ENCODE results near the gene HECW1. TPM values are rescaled to one million over a fixed set of nuclear protein-coding genes. Genes with fewer than 3 reads are reported as not detected.

The HECW1 gene
- total RNA-seq, 2 donors from 2014 or later = 0.04 TPM; not detected in 1

DNA sequence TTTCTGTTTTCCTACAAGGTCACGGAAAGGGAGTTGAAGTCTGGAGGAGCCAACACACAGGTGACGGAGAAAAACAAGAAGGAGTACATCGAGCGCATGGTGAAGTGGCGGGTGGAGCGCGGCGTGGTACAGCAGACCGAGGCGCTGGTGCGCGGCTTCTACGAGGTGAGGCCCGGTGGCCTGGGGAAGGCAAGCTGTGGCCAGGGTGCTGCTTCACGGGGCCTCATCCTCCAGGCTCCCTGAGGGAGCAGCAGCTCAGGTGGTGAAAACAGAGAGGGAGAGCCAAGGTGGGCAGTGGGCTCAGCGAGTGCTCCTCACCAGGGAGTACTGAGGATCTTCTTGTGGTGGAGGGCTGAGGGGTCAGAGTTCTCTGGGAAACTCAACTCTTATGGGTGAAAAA, 438.0 kb downstream of the HECW1 start:
- Histone ChIP-seq H3K4me1 (no peaks in the 10 kb centered on the region), H3K27me3 (no peaks in the 10 kb centered on the region), H3K4me3 (no peak overlapping the region), H3K27ac (no peak overlapping the region), H3K9me3 (no peaks in the 10 kb centered on the region), H3K36me3 (no peaks in the 10 kb centered on the region)
- DNase-seq (ENCODE audit: low spot score) = no peak
- TF ChIP-seq, protein P1, sequence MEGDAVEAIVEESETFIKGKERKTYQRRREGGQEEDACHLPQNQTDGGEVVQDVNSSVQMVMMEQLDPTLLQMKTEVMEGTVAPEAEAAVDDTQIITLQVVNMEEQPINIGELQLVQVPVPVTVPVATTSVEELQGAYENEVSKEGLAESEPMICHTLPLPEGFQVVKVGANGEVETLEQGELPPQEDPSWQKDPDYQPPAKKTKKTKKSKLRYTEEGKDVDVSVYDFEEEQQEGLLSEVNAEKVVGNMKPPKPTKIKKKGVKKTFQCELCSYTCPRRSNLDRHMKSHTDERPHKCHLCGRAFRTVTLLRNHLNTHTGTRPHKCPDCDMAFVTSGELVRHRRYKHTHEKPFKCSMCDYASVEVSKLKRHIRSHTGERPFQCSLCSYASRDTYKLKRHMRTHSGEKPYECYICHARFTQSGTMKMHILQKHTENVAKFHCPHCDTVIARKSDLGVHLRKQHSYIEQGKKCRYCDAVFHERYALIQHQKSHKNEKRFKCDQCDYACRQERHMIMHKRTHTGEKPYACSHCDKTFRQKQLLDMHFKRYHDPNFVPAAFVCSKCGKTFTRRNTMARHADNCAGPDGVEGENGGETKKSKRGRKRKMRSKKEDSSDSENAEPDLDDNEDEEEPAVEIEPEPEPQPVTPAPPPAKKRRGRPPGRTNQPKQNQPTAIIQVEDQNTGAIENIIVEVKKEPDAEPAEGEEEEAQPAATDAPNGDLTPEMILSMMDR (IDR thresholded peaks at IDR 0.05) = no peak

DNA sequence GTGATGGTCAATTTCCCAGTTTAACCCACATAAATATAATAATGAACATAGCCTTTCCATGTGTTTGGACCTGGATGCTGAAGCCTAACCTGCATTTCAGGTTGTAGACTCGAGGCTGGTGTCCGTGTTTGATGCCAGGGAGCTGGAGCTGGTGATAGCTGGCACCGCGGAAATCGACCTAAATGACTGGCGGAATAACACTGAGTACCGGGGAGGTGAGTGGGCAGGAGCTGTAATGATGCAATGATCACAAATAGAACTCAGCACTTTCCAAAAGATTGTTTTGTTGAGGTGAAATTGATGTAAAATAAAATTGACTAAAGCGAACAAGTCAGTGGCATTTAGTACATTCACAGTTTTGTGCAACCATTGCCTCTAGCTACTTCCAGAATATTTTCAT, 439.7 kb downstream of the HECW1 start:
- DNase-seq (ENCODE audit: low spot score) = no peak
- TF ChIP-seq, protein P1 (IDR thresholded peaks at IDR 0.05) = no peak
- no peaks in the 10 kb centered on the region for H3K27me3 ChIP-seq
- no peaks in the 10 kb centered on the region for H3K9me3 ChIP-seq
- no peak overlapping the region for H3K4me3 ChIP-seq
- no peak overlapping the region for H3K27ac ChIP-seq
- H3K36me3 ChIP-seq = no peaks in the 10 kb centered on the region
- H3K4me1 ChIP-seq = no peaks in the 10 kb centered on the region

DNA sequence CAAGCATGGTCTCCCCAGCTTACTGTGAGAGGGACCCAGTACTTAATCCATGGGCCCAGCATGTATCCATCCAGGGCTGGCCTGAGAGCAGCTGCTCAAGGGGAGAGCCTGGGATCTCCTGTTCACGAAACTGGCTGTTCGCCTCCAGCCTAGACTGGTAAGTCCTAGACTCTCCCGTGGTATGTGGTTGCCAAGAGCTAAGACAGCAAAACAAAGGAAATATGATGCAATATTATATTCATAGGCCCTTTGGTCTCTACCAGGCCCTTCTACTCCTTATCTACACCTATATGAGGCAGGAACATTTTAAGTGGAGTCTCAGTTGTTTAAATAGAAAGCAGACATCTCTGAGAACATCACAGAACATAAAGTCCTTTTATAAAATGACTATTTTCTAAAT, 441.6 kb downstream of the HECW1 start:
- Histone ChIP-seq H3K4me1 (no peaks in the 10 kb centered on the region), H3K36me3 (no peaks in the 10 kb centered on the region), H3K27me3 (no peaks in the 10 kb centered on the region), H3K27ac (no peak overlapping the region), H3K4me3 (no peak overlapping the region), H3K9me3 (no peaks in the 10 kb centered on the region)
- TF ChIP-seq, protein P1 (IDR thresholded peaks at IDR 0.05) = no peak
- no peak for DNase-seq (ENCODE audit: low spot score)

DNA sequence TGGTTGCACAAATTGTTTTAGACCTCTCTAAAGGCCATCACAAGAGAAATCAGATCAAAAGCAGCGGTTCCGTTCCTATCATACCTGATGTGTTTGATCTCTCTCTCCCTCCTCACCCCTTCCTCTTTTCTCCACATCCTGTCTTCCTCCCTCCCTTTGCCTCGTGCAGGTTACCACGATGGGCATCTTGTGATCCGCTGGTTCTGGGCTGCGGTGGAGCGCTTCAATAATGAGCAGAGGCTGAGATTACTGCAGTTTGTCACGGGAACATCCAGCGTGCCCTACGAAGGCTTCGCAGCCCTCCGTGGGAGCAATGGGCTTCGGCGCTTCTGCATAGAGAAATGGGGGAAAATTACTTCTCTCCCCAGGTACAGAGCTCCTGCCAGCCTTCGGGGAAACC, 442.0 kb downstream of the HECW1 start:
- Histone ChIP-seq H3K27me3 (no peaks in the 10 kb centered on the region), H3K4me1 (no peaks in the 10 kb centered on the region), H3K9me3 (no peaks in the 10 kb centered on the region), H3K36me3 (no peaks in the 10 kb centered on the region), H3K4me3 (no peak overlapping the region), H3K27ac (no peak overlapping the region)
- DNase-seq (ENCODE audit: low spot score) = no peak
- TF ChIP-seq, protein P1 (IDR thresholded peaks at IDR 0.05) = no peak

DNA sequence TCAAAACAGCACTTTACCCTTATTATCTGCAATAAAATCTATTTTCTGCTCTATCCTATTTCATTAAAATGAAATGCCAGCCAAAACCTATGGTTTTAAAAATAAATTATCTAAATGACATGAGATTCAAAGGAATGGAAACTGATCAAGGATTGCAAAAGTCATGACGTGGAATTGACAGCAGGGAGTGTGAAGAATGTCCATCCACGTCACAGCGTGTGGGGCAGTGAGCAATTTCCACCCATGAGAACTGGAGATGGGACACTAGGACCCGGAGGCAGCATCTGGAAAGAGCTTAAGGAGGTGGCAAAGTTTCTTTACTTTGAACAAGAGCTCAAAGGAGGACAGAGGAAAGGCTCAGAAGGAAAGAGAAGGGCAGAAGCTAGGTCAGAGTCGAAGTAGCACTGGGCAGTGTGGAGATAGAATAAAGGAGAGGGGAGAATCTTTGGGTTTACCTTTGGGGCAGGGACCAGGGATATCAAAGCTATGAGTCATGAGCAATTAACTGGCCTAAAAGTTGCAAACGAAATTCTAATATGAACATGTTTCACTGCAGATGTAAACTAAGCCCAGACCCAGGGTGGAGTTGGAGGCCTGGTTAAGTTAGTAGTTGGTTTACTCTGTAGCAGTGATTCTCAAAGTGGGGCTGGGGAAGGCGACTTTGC, 445.5 kb downstream of the HECW1 start:
- DNase-seq (ENCODE audit: low spot score) = no peak
- Histone ChIP-seq H3K4me1 (no peaks in the 10 kb centered on the region), H3K27me3 (no peaks in the 10 kb centered on the region), H3K36me3 (no peaks in the 10 kb centered on the region), H3K27ac (no peak overlapping the region), H3K9me3 (no peaks in the 10 kb centered on the region), H3K4me3 (no peak overlapping the region)
- TF ChIP-seq, protein P1 (IDR thresholded peaks at IDR 0.05) = no peak

Measured in right atrium auricular region (tissue), 2 donors.